Stimulated activated effector memory CD8-positive, alpha-beta T cell treated with anti-CD3 and anti-CD28 coated beads, Interleukin-12 subunit alpha, Interleukin-12 subunit beta, amount 100 ng/mL, for 72 hours (primary cell): ENCODE measurements around the gene BEX5.
A peak's percentile ranks its signal among the peaks of the same experiment; 100 is the strongest.
"Not testable (repeated sequence)": the region's sequence is repeated elsewhere in the genome, so short reads cannot be mapped to it uniquely, and the experiment has no call there.

Source experiments
- ATAC-seq: fragments of 150-1000 bp; cut with Tn5 transposase; 2 replicates; pipeline ENCODE4 v1.10.0; 2021
- DNase-seq, 2 donors: peaks; one replicate each; pipeline ENCODE4 v3.0.0; 2021 to 2022; ENCODE audit warnings: low spot score in 2 of 2
- H3K27ac Mint-ChIP-seq: one replicate; pipeline ENCODE4 v1.8.0; 2022; ENCODE audit warnings: mild to moderate bottlenecking, mixed read lengths
- H3K36me3 Mint-ChIP-seq: one replicate; pipeline ENCODE4 v1.8.0; 2022; ENCODE audit warnings: mild to moderate bottlenecking, mixed read lengths
- H3K4me1 Mint-ChIP-seq: one replicate; pipeline ENCODE4 v1.8.0; 2022; ENCODE audit warnings: mixed read lengths
- H3K4me3 Mint-ChIP-seq: one replicate; pipeline ENCODE4 v1.8.0; 2022; ENCODE audit warnings: mild to moderate bottlenecking, mixed read lengths
- H3K9me3 Mint-ChIP-seq: one replicate; pipeline ENCODE4 v1.8.0; 2022; ENCODE audit warnings: mixed read lengths

The BEX5 gene

GRCh38 chrX:102155806-102156179 is at the start of gene BEX5:
TSS of gene BEX5 (minus strand) at chrX:102155977. CDS start at chrX:102154265, 1,712 bp downstream.
- peaks cover 23% of the 10 kb centered on the region for H3K4me1 Mint-ChIP-seq
- DNase-seq (no peak), ATAC-seq (peak; percentile 99)
- peaks cover 5% of the 10 kb centered on the region for H3K36me3 Mint-ChIP-seq
- peak within 1 kb of the TSS; percentile 95 for H3K27ac Mint-ChIP-seq
- no peaks in the 10 kb centered on the region for H3K9me3 Mint-ChIP-seq
- H3K4me3 Mint-ChIP-seq = peak within 1 kb of the TSS; percentile 96

GRCh38 chrX:102185967-102186720 is 30.4 kb upstream of the BEX5 start:
- H3K9me3 Mint-ChIP-seq = peaks cover 4% of the 10 kb centered on the region
- no peaks in the 10 kb centered on the region for H3K4me1 Mint-ChIP-seq
- H3K4me3 Mint-ChIP-seq = no peak overlapping the region
- no peak overlapping the region for H3K27ac Mint-ChIP-seq
- H3K36me3 Mint-ChIP-seq = no peaks in the 10 kb centered on the region
- ATAC-seq (no peak), DNase-seq (no peak)

GRCh38 chrX:102154900-102155805 is 624 bp downstream of the BEX5 start:
- peak overlapping the region; percentile 95 for H3K27ac Mint-ChIP-seq
- ATAC-seq (peak; percentile 65), DNase-seq (peak; percentile 10 to 57)
- peaks cover 23% of the 10 kb centered on the region for H3K4me1 Mint-ChIP-seq
- H3K4me3 Mint-ChIP-seq = peak overlapping the region; percentile 96
- peaks cover 5% of the 10 kb centered on the region for H3K36me3 Mint-ChIP-seq
- H3K9me3 Mint-ChIP-seq = no peaks in the 10 kb centered on the region

GRCh38 chrX:102154218-102154860 is 1.4 kb downstream of the BEX5 start:
- Mint-ChIP-seq H3K36me3 (peaks cover 5% of the 10 kb centered on the region), H3K4me3 (peak overlapping the region; percentile 96), H3K27ac (peak overlapping the region; percentile 95), H3K4me1 (peaks cover 23% of the 10 kb centered on the region), H3K9me3 (no peaks in the 10 kb centered on the region)
- ATAC-seq (no peak), DNase-seq (peak in 1 of 2 donors; percentile 43)

GRCh38 chrX:102142274-102142673 is 13.5 kb downstream of the BEX5 start, which contains the start of gene TCEAL6:
TSS of gene TCEAL6 (minus strand) at chrX:102142481.
- not testable (repeated sequence) for H3K4me3 Mint-ChIP-seq, H3K27ac Mint-ChIP-seq, H3K36me3 Mint-ChIP-seq, DNase-seq, H3K4me1 Mint-ChIP-seq, H3K9me3 Mint-ChIP-seq, ATAC-seq

- H3K4me3 Mint-ChIP-seq, H3K9me3 Mint-ChIP-seq, DNase-seq, H3K4me1 Mint-ChIP-seq, ATAC-seq, H3K36me3 Mint-ChIP-seq, H3K27ac Mint-ChIP-seq: not testable (repeated sequence)
These were observed 14.1 kb downstream of the BEX5 start for GRCh38 chrX:102141631-102142030.

- DNase-seq, H3K4me1 Mint-ChIP-seq, ATAC-seq, H3K36me3 Mint-ChIP-seq, H3K9me3 Mint-ChIP-seq, H3K27ac Mint-ChIP-seq, H3K4me3 Mint-ChIP-seq: not testable (repeated sequence)
These were observed 14.9 kb downstream of the BEX5 start for GRCh38 chrX:102140876-102141275.

GRCh38 chrX:102138064-102138463 is 17.7 kb downstream of the BEX5 start:
- ATAC-seq = no peak
- no peak overlapping the region for H3K4me3 Mint-ChIP-seq
- no peaks in the 10 kb centered on the region for H3K36me3 Mint-ChIP-seq

GRCh38 chrX:102129473-102129872 is 26.3 kb downstream of the BEX5 start:
- Mint-ChIP-seq H3K9me3 (no peaks in the 10 kb centered on the region), H3K36me3 (no peaks in the 10 kb centered on the region), H3K27ac (no peak overlapping the region), H3K4me3 (no peak overlapping the region), H3K4me1 (peaks cover 14% of the 10 kb centered on the region)
- ATAC-seq (no peak), DNase-seq (no peak)

More at GRCh38 chrX:102138064-102138463, 17.7 kb downstream of the BEX5 start:
- Mint-ChIP-seq H3K27ac (no peak overlapping the region), H3K4me1 (no peaks in the 10 kb centered on the region), H3K9me3 (no peaks in the 10 kb centered on the region)
- no peak for DNase-seq

- Mint-ChIP-seq H3K27ac (no peak overlapping the region), H3K9me3 (no peaks in the 10 kb centered on the region), H3K36me3 (no peaks in the 10 kb centered on the region), H3K4me1 (peaks cover 16% of the 10 kb centered on the region), H3K4me3 (no peak overlapping the region)
- no peak for DNase-seq
- no peak for ATAC-seq
These were observed 28.9 kb downstream of the BEX5 start for GRCh38 chrX:102126863-102127262.

GRCh38 chrX:102126080-102126818 is 29.5 kb downstream of the BEX5 start:
- not testable (repeated sequence) for H3K27ac Mint-ChIP-seq, DNase-seq, H3K4me3 Mint-ChIP-seq, H3K36me3 Mint-ChIP-seq, ATAC-seq, H3K9me3 Mint-ChIP-seq
- H3K4me1 Mint-ChIP-seq = peaks cover 16% of the 10 kb centered on the region

GRCh38 chrX:102125436-102125835 is 30.3 kb downstream of the BEX5 start, which contains the start of gene TCEAL2:
TSS of gene TCEAL2 (plus strand) at chrX:102125679. CDS start at chrX:102126831, 1,152 bp downstream.
- H3K4me1 Mint-ChIP-seq = peaks cover 16% of the 10 kb centered on the region
- not testable (repeated sequence) for H3K36me3 Mint-ChIP-seq, DNase-seq, ATAC-seq, H3K9me3 Mint-ChIP-seq, H3K27ac Mint-ChIP-seq
- H3K4me3 Mint-ChIP-seq = peak within 1 kb of the TSS; percentile 43

- Mint-ChIP-seq H3K4me3 (peak overlapping the region; percentile 43), H3K4me1 (peaks cover 16% of the 10 kb centered on the region)
- DNase-seq, H3K9me3 Mint-ChIP-seq, ATAC-seq, H3K36me3 Mint-ChIP-seq, H3K27ac Mint-ChIP-seq: not testable (repeated sequence)
These were observed 30.8 kb downstream of the BEX5 start for GRCh38 chrX:102125014-102125413.

GRCh38 chrX:102115748-102116147 is 40.0 kb downstream of the BEX5 start:
- ATAC-seq (no peak), DNase-seq (no peak)
- no peaks in the 10 kb centered on the region for H3K36me3 Mint-ChIP-seq
- no peak overlapping the region for H3K27ac Mint-ChIP-seq
- no peaks in the 10 kb centered on the region for H3K9me3 Mint-ChIP-seq
- H3K4me3 Mint-ChIP-seq = no peak overlapping the region
- no peaks in the 10 kb centered on the region for H3K4me1 Mint-ChIP-seq
